ENCODE results near the gene NUDT6. TPM values are rescaled to one million over a fixed set of nuclear protein-coding genes. Genes with fewer than 3 reads are reported as not detected.

NUDT6 gene
- total and polyA plus RNA-seq, 2 experiments from 2014 or later: 5.6 to 11.0 TPM

- H2AFZ ChIP-seq: peak overlapping the region; percentile 50
- TF ChIP-seq EZH2phosphoT487 (IDR thresholded peaks at IDR 0.05; ENCODE audit: low read depth, severe bottlenecking, unreplicated experiment) (no peak), CTCF (IDR thresholded peaks at IDR 0.05; ENCODE audit: poor library complexity) (peak; percentile 42), EZH2 (IDR thresholded peaks at IDR 0.05; ENCODE audit: borderline replicate concordance) (no peak)
- DNase-seq (ENCODE audit: low spot score): peak; percentile 19
- WGBS (ENCODE audit: low lambda C conversion rate, missing lambda C conversion rate): 55% methylated on average over 4 of the region's 4 CpGs
- no peaks in the 10 kb centered on the region for H3K4me1 ChIP-seq (ENCODE audit: insufficient read depth)
- no peaks in the 10 kb centered on the region for H3K79me2 ChIP-seq
- H3K9me2 ChIP-seq (replicated peaks; ENCODE audit: insufficient read depth): no peaks in the 10 kb centered on the region
- H3K9me3 ChIP-seq (ENCODE audit: low read depth): no peaks in the 10 kb centered on the region
- H3K27ac ChIP-seq: no peak overlapping the region
- H3K27me3 ChIP-seq: no peaks in the 10 kb centered on the region
- no peaks in the 10 kb centered on the region for H4K20me1 ChIP-seq (ENCODE audit: insufficient read depth, poor library complexity, severe bottlenecking)
- no peaks in the 10 kb centered on the region for H3K36me3 ChIP-seq (replicated peaks; ENCODE audit: insufficient read depth, low read depth)
- no peak overlapping the region for H3K4me3 ChIP-seq
- no peak overlapping the region for H3K4me2 ChIP-seq
Observed at GRCh38 chr4:122914292-122914904, 8.0 kb downstream of the NUDT6 start.

GRCh38 chr4:122912810-122913575 lies 9.4 kb downstream of the NUDT6 start:
- Histone ChIP-seq H3K9me2 (replicated peaks; ENCODE audit: insufficient read depth) (no peaks in the 10 kb centered on the region), H3K27me3 (no peaks in the 10 kb centered on the region), H3K4me3 (no peak overlapping the region), H3K4me2 (no peak overlapping the region), H3K79me2 (no peaks in the 10 kb centered on the region), H3K27ac (no peak overlapping the region), H3K4me1 (ENCODE audit: insufficient read depth) (no peaks in the 10 kb centered on the region), H3K9me3 (ENCODE audit: low read depth) (no peaks in the 10 kb centered on the region), H3K36me3 (replicated peaks; ENCODE audit: insufficient read depth, low read depth) (no peaks in the 10 kb centered on the region), H4K20me1 (ENCODE audit: insufficient read depth, poor library complexity, severe bottlenecking) (no peaks in the 10 kb centered on the region), H2AFZ (no peak overlapping the region)
- 90% methylated on average over 1 of the region's 1 CpG for WGBS (ENCODE audit: low lambda C conversion rate, missing lambda C conversion rate)
- no peak for DNase-seq (ENCODE audit: low spot score)
- TF ChIP-seq EZH2phosphoT487 (IDR thresholded peaks at IDR 0.05; ENCODE audit: low read depth, severe bottlenecking, unreplicated experiment): no peak
- no peak for TF ChIP-seq EZH2 (IDR thresholded peaks at IDR 0.05; ENCODE audit: borderline replicate concordance)
- TF ChIP-seq CTCF (IDR thresholded peaks at IDR 0.05; ENCODE audit: poor library complexity): no peak

- no peaks in the 10 kb centered on the region for H3K27me3 ChIP-seq
- DNase-seq (ENCODE audit: low spot score): no peak
- H3K36me3 ChIP-seq (replicated peaks; ENCODE audit: insufficient read depth, low read depth): no peaks in the 10 kb centered on the region
- no peaks in the 10 kb centered on the region for H4K20me1 ChIP-seq (ENCODE audit: insufficient read depth, poor library complexity, severe bottlenecking)
- 76% methylated on average over 1 of the region's 1 CpG for WGBS (ENCODE audit: low lambda C conversion rate, missing lambda C conversion rate)
- H2AFZ ChIP-seq: no peak overlapping the region
- TF ChIP-seq CTCF (IDR thresholded peaks at IDR 0.05; ENCODE audit: poor library complexity) (no peak), EZH2phosphoT487 (IDR thresholded peaks at IDR 0.05; ENCODE audit: low read depth, severe bottlenecking, unreplicated experiment) (no peak), EZH2 (IDR thresholded peaks at IDR 0.05; ENCODE audit: borderline replicate concordance) (no peak)
- no peak overlapping the region for H3K4me3 ChIP-seq
- no peaks in the 10 kb centered on the region for H3K9me3 ChIP-seq (ENCODE audit: low read depth)
- no peaks in the 10 kb centered on the region for H3K79me2 ChIP-seq
- H3K4me1 ChIP-seq (ENCODE audit: insufficient read depth): no peaks in the 10 kb centered on the region
- H3K9me2 ChIP-seq (replicated peaks; ENCODE audit: insufficient read depth): no peaks in the 10 kb centered on the region
- H3K4me2 ChIP-seq: no peak overlapping the region
- no peak overlapping the region for H3K27ac ChIP-seq
Observed at GRCh38 chr4:122911588-122911987, 10.8 kb downstream of the NUDT6 start.
